ENCODE measurements around the gene ZNF230. TPM values are rescaled to one million over a fixed set of nuclear protein-coding genes. Genes with fewer than 3 reads are reported as not detected.

The ZNF230 gene
- total RNA-seq, 2 experiments from 2014 or later: 2.2 to 2.8 TPM

DNA sequence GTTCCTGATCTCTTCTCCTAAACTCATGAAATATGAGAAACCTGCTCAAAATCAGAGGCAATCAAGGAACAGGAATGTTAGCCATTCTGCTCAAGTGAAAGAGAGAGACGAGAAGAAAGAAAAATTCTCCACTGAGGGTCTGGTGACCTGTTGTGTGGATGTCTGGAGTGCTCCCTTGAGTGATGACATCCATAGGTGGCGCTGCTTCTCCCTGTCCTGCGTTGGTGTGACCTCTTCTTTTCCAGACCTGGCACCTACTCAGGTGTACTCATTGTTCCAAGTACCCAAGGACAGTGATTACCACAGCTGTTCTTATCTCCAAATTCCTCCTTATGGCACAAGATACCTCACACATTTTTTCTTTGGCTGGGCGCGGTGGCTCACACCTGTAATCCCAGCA is 53.1 kb downstream of the ZNF230 start:
- CTCF ChIA-PET: no interaction called here
- intact Hi-C loops (cut with DNase I, micrococcal nuclease): no loop called here
- ATAC-seq (ENCODE audit: poor library complexity) (no peak), DNase-seq (no peak)
- H3K27me3 ChIP-seq (ENCODE audit: control insufficient read depth in 1 of 2, insufficient read depth in 2 of 2, low read length in 2 of 2): no peaks in the 10 kb centered on the region
- no peak overlapping the region for H3K4me3 ChIP-seq (ENCODE audit: low read length)
- H3K9me3 ChIP-seq (ENCODE audit: control insufficient read depth in 1 of 2, insufficient read depth in 1 of 2, low read length in 2 of 2): peaks cover 0 to 31% of the 10 kb centered on the region in 2 experiments
- POLR2A ChIA-PET: no interaction called here
- no peak overlapping the region for H3K27ac ChIP-seq (ENCODE audit: low read depth in 1 of 2, low read length in 2 of 2)
- peaks cover 26% of the 10 kb centered on the region for H3K36me3 ChIP-seq (ENCODE audit: insufficient read depth, low read length)
- peaks cover 22% of the 10 kb centered on the region for H3K9me3 Mint-ChIP-seq
- H3K4me3 Mint-ChIP-seq: no peak overlapping the region
- no peak overlapping the region for H3K27ac Mint-ChIP-seq
- TF ChIP-seq, protein P1, sequence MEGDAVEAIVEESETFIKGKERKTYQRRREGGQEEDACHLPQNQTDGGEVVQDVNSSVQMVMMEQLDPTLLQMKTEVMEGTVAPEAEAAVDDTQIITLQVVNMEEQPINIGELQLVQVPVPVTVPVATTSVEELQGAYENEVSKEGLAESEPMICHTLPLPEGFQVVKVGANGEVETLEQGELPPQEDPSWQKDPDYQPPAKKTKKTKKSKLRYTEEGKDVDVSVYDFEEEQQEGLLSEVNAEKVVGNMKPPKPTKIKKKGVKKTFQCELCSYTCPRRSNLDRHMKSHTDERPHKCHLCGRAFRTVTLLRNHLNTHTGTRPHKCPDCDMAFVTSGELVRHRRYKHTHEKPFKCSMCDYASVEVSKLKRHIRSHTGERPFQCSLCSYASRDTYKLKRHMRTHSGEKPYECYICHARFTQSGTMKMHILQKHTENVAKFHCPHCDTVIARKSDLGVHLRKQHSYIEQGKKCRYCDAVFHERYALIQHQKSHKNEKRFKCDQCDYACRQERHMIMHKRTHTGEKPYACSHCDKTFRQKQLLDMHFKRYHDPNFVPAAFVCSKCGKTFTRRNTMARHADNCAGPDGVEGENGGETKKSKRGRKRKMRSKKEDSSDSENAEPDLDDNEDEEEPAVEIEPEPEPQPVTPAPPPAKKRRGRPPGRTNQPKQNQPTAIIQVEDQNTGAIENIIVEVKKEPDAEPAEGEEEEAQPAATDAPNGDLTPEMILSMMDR (IDR thresholded peaks at IDR 0.05): no peak
- peaks cover 13% of the 10 kb centered on the region for H3K4me1 ChIP-seq (ENCODE audit: insufficient read depth, low read length)
- H3K27me3 Mint-ChIP-seq: no peaks in the 10 kb centered on the region
- peaks cover 94% of the 10 kb centered on the region for H3K36me3 Mint-ChIP-seq (ENCODE audit: low read depth)
- H3K4me1 Mint-ChIP-seq (ENCODE audit: low read depth): peaks cover 29% of the 10 kb centered on the region

DNA sequence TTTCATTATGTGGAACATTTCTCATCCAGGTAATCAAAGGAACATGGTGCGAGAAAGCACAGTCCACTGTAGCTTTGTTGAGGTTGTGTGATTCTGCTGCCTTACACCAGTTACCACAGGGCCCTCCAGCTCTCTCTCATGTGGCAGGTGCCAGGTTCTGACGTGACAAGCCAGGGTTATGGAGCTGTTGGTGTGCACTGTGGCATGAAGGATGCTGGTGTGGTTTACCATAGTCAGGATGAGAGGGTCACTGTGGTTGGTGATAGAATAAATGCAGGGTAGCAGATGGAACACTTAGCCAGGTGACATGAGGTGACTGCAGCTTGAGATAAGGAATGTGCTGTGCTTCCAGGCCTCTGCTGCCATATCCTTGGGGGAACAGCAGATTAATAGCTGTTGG is 56.5 kb downstream of the ZNF230 start:
- Mint-ChIP-seq H3K27ac (no peak overlapping the region), H3K27me3 (no peaks in the 10 kb centered on the region), H3K4me1 (ENCODE audit: low read depth) (no peaks in the 10 kb centered on the region), H3K9me3 (peaks cover 28% of the 10 kb centered on the region), H3K4me3 (no peak overlapping the region), H3K36me3 (ENCODE audit: low read depth) (peaks cover 95% of the 10 kb centered on the region)
- H3K4me1 ChIP-seq (ENCODE audit: insufficient read depth, low read length): no peaks in the 10 kb centered on the region
- CTCF ChIA-PET: no interaction called here
- POLR2A ChIA-PET: no interaction called here
- H3K27me3 ChIP-seq (ENCODE audit: control insufficient read depth in 1 of 2, insufficient read depth in 2 of 2, low read length in 2 of 2): no peaks in the 10 kb centered on the region
- DNase-seq: no peak
- peaks cover 3 to 39% of the 10 kb centered on the region in 2 experiments for H3K9me3 ChIP-seq (ENCODE audit: control insufficient read depth in 1 of 2, insufficient read depth in 1 of 2, low read length in 2 of 2)
- intact Hi-C loops (cut with DNase I, micrococcal nuclease): no loop called here
- TF ChIP-seq, protein P1 (IDR thresholded peaks at IDR 0.05): no peak
- H3K4me3 ChIP-seq (ENCODE audit: low read length): no peak overlapping the region
- H3K36me3 ChIP-seq (ENCODE audit: insufficient read depth, low read length): peaks cover 31% of the 10 kb centered on the region
- no peak overlapping the region for H3K27ac ChIP-seq (ENCODE audit: low read depth in 1 of 2, low read length in 2 of 2)
- no peak for ATAC-seq (ENCODE audit: poor library complexity)

DNA sequence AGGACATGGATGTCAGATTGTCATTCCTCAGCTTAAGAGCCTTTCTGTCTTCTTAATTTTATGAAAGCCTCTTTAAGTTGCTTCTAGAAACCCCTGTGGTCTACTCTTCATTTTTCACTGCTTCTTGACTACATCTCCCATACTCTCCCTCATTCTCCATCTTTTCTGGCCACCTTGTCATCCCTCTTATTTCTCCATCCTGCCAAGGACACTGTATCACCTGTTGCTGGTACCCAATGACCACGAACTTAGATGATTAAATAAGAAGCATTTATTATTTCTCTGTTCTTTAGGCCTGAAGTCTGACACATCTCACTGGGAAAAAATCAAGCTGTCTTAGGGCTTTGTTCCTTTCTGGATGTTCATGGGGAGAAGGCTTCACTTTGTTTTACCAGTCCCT is 58.3 kb downstream of the ZNF230 start:
- no peaks in the 10 kb centered on the region for H3K27me3 ChIP-seq (ENCODE audit: control insufficient read depth in 1 of 2, insufficient read depth in 2 of 2, low read length in 2 of 2)
- POLR2A ChIA-PET: no interaction called here

More for the DNA sequence above, 58.3 kb downstream of the ZNF230 start:
- no peak overlapping the region for H3K27ac Mint-ChIP-seq
- CTCF ChIA-PET: no interaction called here
- intact Hi-C loops (cut with DNase I, micrococcal nuclease): no loop called here
- H3K4me3 Mint-ChIP-seq: no peak overlapping the region
- no peak for DNase-seq
- H3K27me3 Mint-ChIP-seq: no peaks in the 10 kb centered on the region
- H3K36me3 Mint-ChIP-seq (ENCODE audit: low read depth): peaks cover 93% of the 10 kb centered on the region
- H3K4me1 Mint-ChIP-seq (ENCODE audit: low read depth): no peaks in the 10 kb centered on the region
- Histone ChIP-seq H3K4me1 (ENCODE audit: insufficient read depth, low read length) (no peaks in the 10 kb centered on the region), H3K4me3 (ENCODE audit: low read length) (no peak overlapping the region), H3K9me3 (ENCODE audit: control insufficient read depth in 1 of 2, insufficient read depth in 1 of 2, low read length in 2 of 2) (peaks cover 18 to 34% of the 10 kb centered on the region in 2 experiments), H3K27ac (ENCODE audit: low read depth in 1 of 2, low read length in 2 of 2) (no peak overlapping the region), H3K36me3 (ENCODE audit: insufficient read depth, low read length) (peaks cover 31% of the 10 kb centered on the region)
- TF ChIP-seq, protein P1 (IDR thresholded peaks at IDR 0.05): no peak
- peaks cover 24% of the 10 kb centered on the region for H3K9me3 Mint-ChIP-seq
- no peak for ATAC-seq (ENCODE audit: poor library complexity)

Other genes with a start within 250 kb of the ZNF230 start
- gene SMG9, start 248.0 kb upstream of the ZNF230 start, total RNA-seq: 10 to 100 TPM; 34.7 to 38.2 TPM
- gene KCNN4, start 222.0 kb upstream of the ZNF230 start, total RNA-seq: 10 to 100 TPM in 1 of 2 experiments, 1 to 10 TPM in 1; 9.7 to 10.4 TPM
- not detected for gene LYPD5, start 200.5 kb upstream of the ZNF230 start, total RNA-seq
- gene ZNF283, start 175.6 kb upstream of the ZNF230 start, total RNA-seq: 1 to 10 TPM; 2.3 to 3.7 TPM
- gene ZNF404, start 119.0 kb upstream of the ZNF230 start, total RNA-seq: under 1 TPM; 0.58 to 0.64 TPM
- 1 to 10 TPM; 4.0 to 4.6 TPM for gene ZNF45, start 67.7 kb upstream of the ZNF230 start, total RNA-seq
- gene ZNF221, start 51.7 kb upstream of the ZNF230 start, total RNA-seq: under 1 TPM; 0.34 to 0.41 TPM
- gene ZNF155, start 18.8 kb upstream of the ZNF230 start, total RNA-seq: 1 to 10 TPM; 3.5 to 4.0 TPM
- gene ZNF222, start 22.4 kb downstream of the ZNF230 start, total RNA-seq: 1 to 10 TPM; 4.5 to 5.8 TPM
- gene ZNF223, start 49.1 kb downstream of the ZNF230 start, total RNA-seq: 1 to 10 TPM in 1 of 2 experiments, under 1 TPM in 1; 0.67 to 1.1 TPM
- gene ZNF284, start 69.2 kb downstream of the ZNF230 start, total RNA-seq: 1 to 10 TPM in 1 of 2 experiments, under 1 TPM in 1; 0.92 to 1.2 TPM
- gene ZNF224, start 91.4 kb downstream of the ZNF230 start, total RNA-seq: 10 to 100 TPM; 21.3 to 23.9 TPM
- under 1 TPM; 0.71 to 0.73 TPM for gene ZNF225, start 110.4 kb downstream of the ZNF230 start, total RNA-seq
- 1 to 10 TPM; 1.4 to 1.6 TPM for gene ZNF234, start 138.6 kb downstream of the ZNF230 start, total RNA-seq
- gene ZNF226, start 162.1 kb downstream of the ZNF230 start, total RNA-seq: 1 to 10 TPM; 7.9 to 9.1 TPM
- gene ZNF227, start 209.6 kb downstream of the ZNF230 start, total RNA-seq: 10 to 100 TPM; 16.2 to 17.2 TPM

All from CD4-positive, alpha-beta T cell (primary cell).